ENCODE measurements around the gene HOXC4.

The HOXC4 gene

GRCh38 chr12:54015018-54015931 is 38.4 kb upstream of the HOXC4 start:
- peak in 1 of 10 donors; percentile 31 for DNase-seq
- intact Hi-C loops (cut with DNase I) = no loop called here

GRCh38 chr12:54016051-54016450 is 37.6 kb upstream of the HOXC4 start:
- intact Hi-C loops (cut with DNase I) = no loop called here
- peak in 2 of 10 donors; percentile 22 to 56 for DNase-seq

- intact Hi-C loops (cut with DNase I) = no loop called here
- peak in 2 of 10 donors; percentile 30 to 34 for DNase-seq
Measured at GRCh38 chr12:54016478-54016964, 37.1 kb upstream of the HOXC4 start.

GRCh38 chr12:54017027-54017788 is 36.4 kb upstream of the HOXC4 start:
- intact Hi-C loops (cut with DNase I) = no loop called here
- DNase-seq = peak in 2 of 10 donors; percentile 10 to 25

GRCh38 chr12:54017878-54018467 is 35.7 kb upstream of the HOXC4 start:
- peak in 9 of 10 donors; percentile 10 to 91 (median 41) for DNase-seq
- intact Hi-C loops (cut with DNase I) = no loop called here

GRCh38 chr12:54018468-54018984 is 35.1 kb upstream of the HOXC4 start:
- peak in 3 of 10 donors; percentile 42 to 68 (median 60) for DNase-seq
- intact Hi-C loops (cut with DNase I) = no loop called here

GRCh38 chr12:54019091-54019811 is 34.4 kb upstream of the HOXC4 start:
- DNase-seq = peak in 2 of 10 donors; percentile 68 to 73
- intact Hi-C loops (cut with DNase I) = no loop called here

GRCh38 chr12:54019924-54020590 is 33.6 kb upstream of the HOXC4 start:
- peak in 1 of 10 donors; percentile 33 for DNase-seq
- intact Hi-C loops (cut with DNase I) = no loop called here

GRCh38 chr12:54020591-54021405 is 32.8 kb upstream of the HOXC4 start:
- intact Hi-C loops (cut with DNase I) = no loop called here
- DNase-seq = peak in 1 of 10 donors; percentile 41

- DNase-seq = peak in 1 of 10 donors; percentile 60
- intact Hi-C loops (cut with DNase I) = no loop called here
Measured at GRCh38 chr12:54021432-54022013, 32.1 kb upstream of the HOXC4 start.

- peak in 1 of 10 donors; percentile 19 for DNase-seq
- intact Hi-C loops (cut with DNase I) = no loop called here
Measured at GRCh38 chr12:54022960-54023884, 30.4 kb upstream of the HOXC4 start.

- peak in 1 of 10 donors; percentile 52 for DNase-seq
Measured at GRCh38 chr12:54024127-54024526, 29.5 kb upstream of the HOXC4 start.

GRCh38 chr12:54024581-54025305 is 28.9 kb upstream of the HOXC4 start:
- peak in 1 of 10 donors; percentile 5 for DNase-seq
- intact Hi-C loops (cut with DNase I) = no loop called here

More at GRCh38 chr12:54024127-54024526, 29.5 kb upstream of the HOXC4 start:
- intact Hi-C loops (cut with DNase I) = no loop called here

- intact Hi-C loops (cut with DNase I) = no loop called here
- peak in 1 of 10 donors; percentile 18 for DNase-seq
Measured at GRCh38 chr12:54025499-54026405, 27.9 kb upstream of the HOXC4 start.

All from posterior cingulate gyrus (tissue), 11 donors.